Calu3 (cell line): ENCODE data around the gene LLGL2. TPM values are rescaled to one million over a fixed set of nuclear protein-coding genes. Genes with fewer than 3 reads are reported as not detected.

Experiments used
- BruUV-seq: library from RNA; stranded (reverse); fragments of 400-500 nt; replicated peaks from 2 replicates; lab custom pipeline; 2021; lab: Mats Ljungman, UMichigan
- CTCF ChIA-PET: fragments of 300-600 bp; sonication (Branson Sonifier 250); formaldehyde crosslinking; loops from one replicate; lab custom pipeline; 2022; ENCODE audit warnings: antibody characterized with exemption; lab: Charles Lee
- DNase-seq: peaks from one replicate; pipeline ENCODE4 v3.0.0; 2022
- H3K27ac Mint-ChIP-seq: one replicate; pipeline ENCODE4 v1.8.0; 2022; ENCODE audit warnings: mixed read lengths; ENCODE audit not compliant: unreplicated experiment
- H3K27me3 Mint-ChIP-seq: one replicate; pipeline ENCODE4 v1.8.0; 2022; ENCODE audit warnings: mixed read lengths; ENCODE audit not compliant: unreplicated experiment
- H3K36me3 Mint-ChIP-seq: one replicate; pipeline ENCODE4 v1.8.0; 2022; ENCODE audit warnings: mild to moderate bottlenecking, moderate library complexity, mixed read lengths; ENCODE audit not compliant: insufficient read depth, unreplicated experiment
- H3K4me1 Mint-ChIP-seq: one replicate; pipeline ENCODE4 v1.8.0; 2022; ENCODE audit warnings: mild to moderate bottlenecking, low read depth, mixed read lengths; ENCODE audit not compliant: unreplicated experiment
- H3K4me3 Mint-ChIP-seq: one replicate; pipeline ENCODE4 v1.8.0; 2022; ENCODE audit warnings: mild to moderate bottlenecking, low read depth, moderate library complexity, mixed read lengths; ENCODE audit not compliant: unreplicated experiment
- H3K9me3 Mint-ChIP-seq: one replicate; pipeline ENCODE4 v1.8.0; 2022; ENCODE audit warnings: low read depth, mixed read lengths; ENCODE audit not compliant: unreplicated experiment
- CTCF ChIP-seq: fragments of 200-600 bp; IDR thresholded peaks from one replicate; pipeline ENCODE4 v1.8.0; 2022; ENCODE audit warnings: antibody characterized with exemption; ENCODE audit not compliant: unreplicated experiment
- intact Hi-C: fragments of 100-400 bp; cut with micrococcal nuclease; formaldehyde crosslinking; loops from one replicate; pipeline ENCODE4 v1.10.0; 2022; ENCODE audit not compliant: unreplicated experiment
- total RNA-seq: library from RNA; stranded (reverse); gene quantifications from 2 replicates; pipeline ENCODE4 v1.2.3, GENCODE V29; 2022

Gene LLGL2
- total RNA-seq, 1 experiment from 2014 or later = 208 TPM

DNA sequence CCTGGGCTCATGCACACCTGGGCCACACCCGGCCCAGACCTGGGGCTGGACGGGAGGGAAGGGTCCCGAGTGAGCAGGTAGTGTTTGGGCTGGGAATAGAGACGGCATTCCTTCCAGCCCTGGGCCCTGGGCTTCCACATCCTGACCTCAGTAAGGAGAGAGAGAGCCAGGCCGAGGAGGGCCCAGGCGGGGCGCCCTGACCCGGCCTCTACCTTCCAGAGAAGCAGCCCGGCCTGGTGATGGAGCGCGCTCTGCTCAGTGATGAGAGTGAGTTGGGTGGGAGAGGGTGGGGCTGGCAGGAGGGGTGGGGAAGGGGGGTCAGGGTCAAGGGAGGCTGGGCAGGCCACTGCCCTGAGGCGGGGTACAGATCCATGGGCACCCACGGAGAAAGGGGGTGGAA, 48.5 kb downstream of the LLGL2 start:
- Mint-ChIP-seq H3K4me3 (no peak overlapping the region), H3K27ac (no peak overlapping the region), H3K27me3 (no peaks in the 10 kb centered on the region), H3K9me3 (no peaks in the 10 kb centered on the region), H3K36me3 (peaks cover 39% of the 10 kb centered on the region), H3K4me1 (peaks cover 6% of the 10 kb centered on the region)
- TF ChIP-seq CTCF = no peak
- CTCF ChIA-PET = no interaction called here
- intact Hi-C loops = no loop called here
- DNase-seq = no peak
- BruUV-seq = no TSS peak

DNA sequence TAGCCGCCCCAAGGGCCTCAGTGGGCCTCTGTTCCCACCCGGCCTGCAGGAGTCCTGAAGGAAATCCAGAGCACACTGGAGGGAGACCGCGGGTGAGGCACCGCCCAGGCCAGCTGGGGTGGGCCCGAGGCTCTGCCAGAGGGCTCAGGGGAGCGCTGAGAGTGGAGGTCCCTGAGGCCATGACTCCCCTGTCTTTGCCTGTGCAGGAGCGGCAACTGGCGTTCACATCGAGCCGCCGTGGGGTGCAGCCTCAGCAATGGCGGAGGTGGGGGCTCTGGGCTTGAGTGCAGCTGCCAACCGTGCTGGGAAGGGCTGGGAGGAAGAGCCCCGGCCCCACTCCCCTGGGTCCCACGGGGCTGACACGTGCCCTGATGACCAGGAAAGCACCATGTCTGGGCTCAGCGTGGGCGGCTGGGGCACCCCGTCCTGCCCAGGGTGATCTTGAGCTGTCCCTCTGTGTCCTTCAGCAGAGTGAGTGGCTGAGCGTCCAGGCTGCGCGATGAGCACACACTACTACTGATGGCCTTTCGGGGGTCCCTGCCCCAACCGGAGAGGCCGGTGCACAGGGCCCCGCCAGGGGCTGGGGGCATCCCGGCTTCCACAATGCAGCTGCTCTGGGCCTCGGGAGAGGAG, 49.0 kb downstream of the LLGL2 start:
- CTCF ChIA-PET = no interaction called here

DNA sequence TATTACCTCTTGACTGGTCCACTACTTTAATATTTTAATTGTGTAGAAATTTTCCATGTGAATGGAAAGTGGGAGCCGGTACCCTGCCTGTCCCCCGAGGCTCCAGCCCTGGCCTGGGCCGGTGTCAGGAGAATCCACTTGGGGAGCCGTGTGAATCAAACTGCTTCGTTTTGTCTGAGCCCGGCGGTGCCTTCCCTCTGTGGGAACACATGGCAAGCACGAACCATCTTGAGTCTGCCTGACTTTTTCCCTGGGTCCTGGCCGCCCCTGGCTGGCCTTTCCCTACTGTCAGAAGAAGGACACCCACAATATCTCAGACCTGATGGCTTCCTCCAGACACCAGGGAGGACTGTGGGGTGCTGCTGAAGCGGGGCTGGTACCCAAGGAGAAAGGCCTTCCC, 49.7 kb downstream of the LLGL2 start:
- CTCF ChIA-PET = no interaction called here
- no TSS peak for BruUV-seq
- Mint-ChIP-seq H3K27ac (peak overlapping the region; percentile 56), H3K4me1 (peaks cover 8% of the 10 kb centered on the region), H3K36me3 (peaks cover 34% of the 10 kb centered on the region), H3K9me3 (no peaks in the 10 kb centered on the region), H3K27me3 (no peaks in the 10 kb centered on the region), H3K4me3 (no peak overlapping the region)
- TF ChIP-seq CTCF = no peak
- no peak for DNase-seq
- intact Hi-C loops = no loop called here

More for the DNA sequence above, 49.0 kb downstream of the LLGL2 start:
- BruUV-seq = no TSS peak
- Mint-ChIP-seq H3K4me3 (no peak overlapping the region), H3K27me3 (no peaks in the 10 kb centered on the region), H3K27ac (no peak overlapping the region), H3K4me1 (peaks cover 8% of the 10 kb centered on the region), H3K9me3 (no peaks in the 10 kb centered on the region), H3K36me3 (peaks cover 34% of the 10 kb centered on the region)
- DNase-seq = no peak
- no peak for TF ChIP-seq CTCF
- intact Hi-C loops = no loop called here

GRCh38 chr17:75575728-75576127, 50.2 kb downstream of the LLGL2 start:
- intact Hi-C loops = no loop called here
- H3K4me3 Mint-ChIP-seq = no peak overlapping the region
- BruUV-seq = no TSS peak
- no peak for DNase-seq
- H3K9me3 Mint-ChIP-seq = peaks cover 2% of the 10 kb centered on the region
- H3K4me1 Mint-ChIP-seq = peaks cover 8% of the 10 kb centered on the region
- no peaks in the 10 kb centered on the region for H3K27me3 Mint-ChIP-seq
- peak overlapping the region; percentile 56 for H3K27ac Mint-ChIP-seq
- no peak for TF ChIP-seq CTCF
- CTCF ChIA-PET = no interaction called here
- peaks cover 31% of the 10 kb centered on the region for H3K36me3 Mint-ChIP-seq
